Myocyte (in vitro differentiated cells): ENCODE data around the gene RTL1. TPM values are rescaled to one million over a fixed set of nuclear protein-coding genes. Genes with fewer than 3 reads are reported as not detected.

Experiments
- DNase-seq: peaks from one replicate; pipeline ENCODE4 v3.0.0-alpha.2; 2012; ENCODE audit warnings: low read depth
- total RNA-seq: library from RNA; depleted of rRNA; stranded (reverse); fragments of >200 nt; gene quantifications from 2 replicates; pipeline ENCODE4 v1.2.3, GENCODE V29; 2014

RTL1 gene
- total RNA-seq, 1 donor from 2014 or later = not detected

DNA sequence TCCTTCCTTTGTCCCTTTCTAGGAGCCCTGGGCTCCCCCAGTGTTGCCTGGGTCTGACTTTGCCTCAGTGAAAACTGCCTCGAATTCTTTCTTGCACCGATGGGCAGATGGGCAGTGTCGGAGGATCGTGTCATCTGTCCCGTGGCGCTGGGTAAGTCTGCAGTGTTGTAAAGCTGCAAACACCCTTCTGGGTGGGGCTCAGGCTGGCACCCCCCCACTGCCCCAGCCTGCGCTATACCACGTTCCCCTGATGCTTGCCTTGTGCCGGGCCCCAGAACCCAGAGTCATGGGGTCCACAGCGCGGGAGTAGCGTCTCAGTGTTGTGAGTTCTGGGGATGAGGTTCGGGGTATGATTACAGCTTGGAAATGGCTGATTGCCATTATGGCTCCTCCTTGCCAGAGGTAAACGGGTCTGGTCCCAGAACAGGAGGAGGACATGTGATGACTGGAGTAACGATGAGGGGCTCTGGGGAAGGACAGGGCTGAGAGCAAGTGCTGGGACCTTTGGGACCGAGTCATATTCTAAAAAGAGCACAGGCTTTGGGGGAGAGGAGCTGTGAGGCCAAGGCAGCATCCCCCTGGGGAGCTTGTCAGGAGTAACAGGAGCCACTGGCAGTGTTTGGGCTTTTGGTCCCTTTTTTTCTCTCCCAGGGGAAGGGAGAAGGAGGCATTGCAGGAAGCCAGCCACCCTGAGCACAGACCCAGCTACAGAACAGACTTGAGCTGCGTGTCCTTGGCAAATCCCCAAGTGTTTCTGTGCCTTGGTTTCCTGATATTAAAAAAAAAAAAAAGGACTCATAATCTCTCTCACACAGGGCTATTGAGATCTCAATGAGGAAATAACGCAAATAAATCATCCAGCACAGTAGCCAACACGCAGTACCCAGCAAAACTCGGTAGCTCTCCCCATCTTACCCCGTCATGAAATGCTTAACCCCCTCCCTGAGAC lies 4.3 kb downstream of the RTL1 start:
- DNase-seq = peak; percentile 47

DNA sequence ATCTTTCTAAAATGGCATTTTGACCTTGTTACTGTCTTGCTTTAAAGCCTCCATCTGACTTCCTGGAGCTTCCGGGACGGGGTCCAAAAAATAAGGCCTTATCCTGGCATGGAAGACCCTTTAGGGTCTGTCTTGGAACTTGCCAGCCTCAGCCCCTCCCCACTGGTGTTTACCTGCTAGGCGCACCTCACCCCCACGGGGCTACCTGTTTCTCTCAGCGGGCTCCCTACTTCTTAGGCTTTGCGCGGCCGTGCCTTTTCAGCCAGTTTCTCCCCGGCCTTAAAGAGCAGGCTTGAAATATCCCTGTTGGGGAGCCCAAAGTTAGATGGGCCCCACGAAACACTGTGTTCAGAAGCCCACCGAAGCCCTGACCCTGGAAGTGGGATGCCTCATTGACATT lies 5.1 kb downstream of the RTL1 start:
- no peak for DNase-seq

DNA sequence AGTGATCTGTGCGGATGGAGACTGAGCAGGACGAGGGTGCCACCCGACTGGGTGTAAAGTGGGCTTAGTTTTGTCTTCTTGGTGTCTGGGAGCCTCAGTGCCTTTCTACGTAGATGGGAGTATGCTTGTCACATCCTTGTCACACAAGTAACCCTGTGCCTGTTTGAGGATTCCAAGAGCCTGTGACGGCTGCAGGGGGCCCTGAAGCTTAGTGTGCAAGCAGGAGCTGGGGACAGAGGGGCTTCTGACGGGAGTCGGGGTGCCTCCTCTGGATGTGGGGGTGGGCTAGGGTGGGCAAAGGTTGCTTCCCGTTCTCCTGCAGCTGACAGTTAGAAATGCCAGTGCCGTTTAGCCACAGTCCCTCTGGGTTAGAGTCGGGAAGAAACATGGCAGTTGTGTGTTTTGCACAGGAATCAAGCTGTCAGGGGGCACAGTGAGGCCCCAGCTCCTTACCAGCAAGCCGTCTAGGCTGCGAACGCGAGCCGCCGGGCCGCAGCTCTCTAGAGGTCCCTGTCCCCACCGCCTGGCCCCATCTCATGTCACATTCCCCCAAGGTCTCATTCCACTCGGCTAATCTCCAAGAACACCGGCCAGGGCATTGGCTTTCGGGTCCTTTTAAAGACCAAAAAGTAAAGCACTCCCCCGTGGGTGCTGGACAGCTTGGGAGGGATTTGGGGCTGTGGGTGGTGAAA lies 7.0 kb downstream of the RTL1 start:
- no peak for DNase-seq

DNA sequence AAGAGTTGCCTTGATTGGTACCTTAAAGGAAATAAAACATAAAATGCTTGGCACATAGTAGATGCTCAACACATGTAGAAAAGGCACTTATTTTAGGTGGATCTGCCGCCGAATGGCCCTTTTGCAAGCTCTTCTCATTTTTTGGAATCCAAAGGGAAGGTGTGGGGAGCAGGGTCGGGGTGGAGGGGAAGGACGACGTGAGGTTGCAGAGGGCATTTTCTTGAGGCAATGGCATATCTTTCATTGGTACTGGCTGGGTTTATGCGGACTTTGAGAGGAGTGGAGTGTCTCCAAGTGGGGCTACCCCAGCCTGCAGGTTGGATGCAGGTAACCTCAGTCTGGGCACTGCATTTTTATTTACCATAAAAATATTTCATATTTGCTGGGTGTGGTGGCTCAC lies 8.1 kb downstream of the RTL1 start:
- no peak for DNase-seq

DNA sequence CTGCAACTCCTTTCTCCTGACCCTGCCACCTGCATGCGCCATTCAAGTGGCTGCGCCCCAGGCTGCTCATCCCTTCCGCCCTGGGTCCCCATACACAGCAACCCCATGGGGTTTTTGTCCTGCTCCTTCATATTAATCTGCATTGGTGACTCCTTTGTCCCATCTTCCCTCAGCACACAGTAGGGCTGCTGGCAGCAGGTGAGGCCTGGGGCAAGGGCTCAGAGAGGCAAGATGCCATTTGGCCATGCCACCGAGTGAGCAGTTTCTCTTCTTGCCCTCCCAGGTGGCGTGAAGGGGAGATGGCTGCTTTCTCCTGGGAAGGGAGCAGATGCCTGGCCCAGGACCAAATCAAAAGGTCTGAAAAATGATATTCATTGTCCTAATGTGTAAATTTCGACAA lies 9.1 kb downstream of the RTL1 start:
- DNase-seq = no peak

DNA sequence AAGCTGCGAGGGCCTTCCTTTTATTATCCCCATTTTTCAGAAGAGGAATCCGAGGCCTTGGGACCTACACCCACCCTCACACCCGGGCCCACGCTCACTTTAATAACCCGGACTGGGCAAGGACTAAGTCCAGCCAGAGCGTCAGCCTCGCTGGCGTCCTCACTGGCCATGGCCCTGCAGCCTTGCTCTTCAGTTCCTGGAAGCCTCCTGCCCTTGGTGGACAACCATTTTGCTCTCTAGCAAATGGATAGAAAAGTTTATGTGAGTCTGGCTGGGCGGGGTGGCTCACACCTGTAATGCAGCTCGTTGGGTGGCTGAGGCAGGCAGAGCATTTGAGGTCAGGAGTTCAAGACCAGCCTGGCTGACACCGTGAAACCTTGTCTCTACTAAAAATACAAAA lies 9.8 kb downstream of the RTL1 start:
- no peak for DNase-seq

DNA sequence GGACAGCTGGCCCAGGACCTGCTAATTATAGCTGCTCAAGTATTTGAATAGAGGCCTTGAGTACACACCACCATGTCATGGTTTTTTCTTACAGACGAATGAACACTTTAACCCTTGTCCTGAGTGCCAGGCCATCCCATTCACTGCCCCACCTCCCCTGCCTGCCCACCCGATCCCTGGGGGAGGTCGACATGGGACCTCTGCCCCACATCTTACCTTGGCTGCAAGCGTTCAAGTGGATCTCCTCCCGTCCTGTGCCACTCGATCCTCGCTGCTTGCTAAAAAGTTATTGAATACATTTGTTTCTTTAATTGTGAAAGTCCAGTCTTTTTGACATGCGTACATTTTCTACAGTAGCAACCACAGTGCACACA lies 10.3 kb downstream of the RTL1 start:
- DNase-seq = peak; percentile 28

DNA sequence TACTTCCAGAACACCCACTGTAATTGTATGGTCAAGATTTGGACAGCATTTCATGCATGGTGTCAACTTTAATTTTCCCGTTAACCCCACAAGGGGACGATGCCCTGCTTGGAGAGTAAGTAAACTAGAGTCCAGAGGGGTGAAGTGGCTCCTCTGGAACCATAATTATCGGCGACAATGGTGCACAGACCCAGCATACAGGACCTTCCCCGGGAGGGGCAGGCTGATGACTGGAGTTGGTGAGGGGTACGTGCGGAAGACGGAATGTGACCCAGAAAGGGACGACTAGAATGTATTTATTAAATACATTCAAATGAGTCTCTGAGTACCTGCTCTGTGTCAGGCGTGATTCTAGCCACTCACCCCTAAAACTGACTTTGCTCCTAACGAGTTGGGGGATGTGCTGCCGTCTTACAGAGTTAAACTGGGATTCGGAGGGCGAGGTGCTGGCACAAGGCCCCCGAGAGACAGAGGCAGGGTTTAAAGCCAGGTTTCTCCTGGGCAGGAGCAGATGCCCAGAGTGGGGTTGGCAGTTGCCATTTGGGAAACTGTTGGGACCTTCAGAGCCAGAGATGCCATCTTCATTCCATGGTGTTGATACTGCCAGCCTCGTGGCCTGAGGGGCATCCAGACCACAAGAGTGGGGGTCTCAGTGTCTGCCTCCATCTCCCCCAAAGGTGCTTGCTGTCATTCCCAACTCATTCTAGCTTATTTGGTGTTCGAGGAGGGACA lies 10.9 kb downstream of the RTL1 start:
- no peak for DNase-seq

DNA sequence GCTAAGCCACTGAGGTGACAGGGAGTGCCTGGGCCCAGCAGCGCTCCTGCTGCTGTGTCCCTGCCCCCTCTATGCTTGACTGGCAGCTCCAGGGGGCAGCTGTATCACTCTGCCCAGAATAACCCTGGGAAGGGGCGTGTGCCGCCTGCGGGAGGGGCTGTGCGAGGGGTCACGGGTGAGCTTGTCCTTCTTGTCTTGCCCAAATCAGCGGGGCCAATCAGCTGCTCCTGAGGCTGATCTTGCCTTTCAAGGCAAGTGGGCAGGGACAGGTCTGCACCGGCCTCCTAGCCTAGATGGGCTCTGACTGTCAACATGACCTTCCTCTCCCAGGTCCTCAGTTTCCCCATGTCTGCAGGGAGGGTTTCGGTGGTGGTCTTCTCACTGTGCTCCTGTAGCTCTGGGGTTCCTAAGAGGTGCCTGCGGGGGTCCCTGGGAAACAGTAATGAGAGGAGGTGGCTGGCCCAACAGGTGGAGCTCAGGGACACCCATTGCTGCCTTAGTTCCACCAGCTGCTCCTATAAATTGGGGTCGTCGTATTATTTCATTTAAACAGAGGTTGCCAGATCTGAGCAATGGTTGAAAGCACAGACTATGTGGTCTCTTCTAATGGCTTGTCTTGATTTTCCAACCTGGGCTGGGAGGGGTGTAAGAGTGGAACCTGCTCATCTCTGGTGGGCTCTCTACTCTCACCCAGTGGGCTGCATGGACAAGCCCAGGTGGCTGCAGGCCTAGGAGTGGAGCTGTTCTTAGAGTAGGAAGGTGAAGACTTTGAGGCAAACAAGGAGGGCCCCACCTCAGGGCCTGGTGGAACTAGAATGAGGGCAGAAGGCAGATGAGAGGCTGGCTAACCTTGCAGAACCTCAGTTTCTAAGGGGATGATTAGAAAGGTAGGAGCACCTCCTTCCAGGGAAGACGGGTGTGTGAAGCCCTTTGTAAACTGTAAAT lies 11.7 kb downstream of the RTL1 start:
- DNase-seq = peak; percentile 24

DNA sequence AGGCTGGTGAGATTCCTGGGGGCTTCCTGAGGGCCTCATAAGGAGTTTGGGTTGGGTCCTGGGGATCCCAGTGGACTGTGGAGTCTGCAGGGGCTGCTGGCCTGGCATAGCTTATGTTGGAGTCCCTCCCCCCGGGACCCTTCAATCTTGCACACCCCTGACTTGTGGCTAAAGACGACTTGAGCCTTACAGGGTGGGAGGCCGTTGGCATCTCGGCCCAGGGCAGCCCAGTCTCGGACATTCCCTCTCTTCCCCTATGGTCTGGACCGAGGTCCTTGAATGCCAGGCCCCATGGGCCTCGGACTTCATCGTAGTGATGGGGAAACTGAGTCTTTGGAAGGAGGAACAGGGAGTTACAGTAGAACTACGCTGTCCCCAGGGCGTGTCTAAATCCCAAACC lies 12.5 kb downstream of the RTL1 start:
- no peak for DNase-seq

DNA sequence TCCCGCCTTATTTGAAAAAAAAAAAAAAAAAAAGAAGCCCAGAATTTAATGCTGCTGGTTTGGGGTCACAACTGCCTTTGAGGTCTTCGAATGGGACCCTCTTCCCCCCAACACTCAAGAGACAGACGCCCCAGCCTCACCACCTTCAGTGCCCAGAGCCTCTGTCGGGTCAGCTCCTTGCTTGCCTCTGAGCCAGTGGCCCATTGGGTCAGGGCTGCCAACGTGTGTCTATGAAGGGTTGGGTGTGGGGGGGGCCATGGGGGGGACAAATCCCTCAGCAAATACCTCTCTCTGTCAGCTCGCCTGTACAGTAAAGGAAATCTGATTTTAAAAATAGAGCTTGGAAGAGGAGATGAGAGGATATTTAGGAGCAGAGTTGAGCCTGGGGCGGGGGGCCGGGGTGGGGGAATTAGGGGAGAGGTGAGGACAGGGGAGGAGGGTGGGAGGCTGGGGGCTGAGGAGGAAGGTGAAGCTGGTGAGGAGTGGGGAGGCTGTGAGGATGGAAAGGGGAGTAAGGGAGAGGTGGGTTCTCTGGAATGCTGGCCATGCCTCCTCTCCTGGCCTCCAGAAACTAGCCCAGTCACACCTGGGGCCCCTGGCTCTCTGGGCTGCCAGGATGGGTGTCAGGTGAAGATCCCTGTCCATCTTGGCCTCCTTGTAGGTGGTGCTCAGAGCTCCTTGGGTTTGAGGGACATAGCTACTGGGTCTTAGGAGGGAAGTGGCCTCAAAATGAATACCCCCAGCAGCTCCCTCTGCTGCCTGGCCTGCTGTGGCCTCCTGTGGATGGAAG lies 13.3 kb downstream of the RTL1 start:
- DNase-seq = no peak

DNA sequence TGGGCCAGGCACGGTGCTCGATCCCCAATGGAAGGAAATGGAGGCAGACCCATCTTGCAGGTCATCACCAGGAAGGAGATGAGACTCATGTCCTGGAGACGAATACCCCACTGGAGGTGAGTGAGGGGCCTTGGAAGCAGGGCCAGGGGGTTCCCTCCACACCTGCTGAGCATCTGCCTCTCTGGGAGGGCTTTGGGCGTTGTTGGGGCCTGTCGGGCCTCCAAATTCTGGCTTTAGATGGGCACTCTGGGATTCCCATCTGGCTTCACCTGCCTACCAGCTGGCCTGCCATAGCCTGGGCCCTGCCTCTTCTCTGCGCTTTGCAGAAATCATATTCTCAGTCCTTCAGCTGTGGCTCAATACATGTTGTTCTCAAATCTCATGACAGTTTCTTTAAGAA lies 13.9 kb downstream of the RTL1 start:
- no peak for DNase-seq

DNA sequence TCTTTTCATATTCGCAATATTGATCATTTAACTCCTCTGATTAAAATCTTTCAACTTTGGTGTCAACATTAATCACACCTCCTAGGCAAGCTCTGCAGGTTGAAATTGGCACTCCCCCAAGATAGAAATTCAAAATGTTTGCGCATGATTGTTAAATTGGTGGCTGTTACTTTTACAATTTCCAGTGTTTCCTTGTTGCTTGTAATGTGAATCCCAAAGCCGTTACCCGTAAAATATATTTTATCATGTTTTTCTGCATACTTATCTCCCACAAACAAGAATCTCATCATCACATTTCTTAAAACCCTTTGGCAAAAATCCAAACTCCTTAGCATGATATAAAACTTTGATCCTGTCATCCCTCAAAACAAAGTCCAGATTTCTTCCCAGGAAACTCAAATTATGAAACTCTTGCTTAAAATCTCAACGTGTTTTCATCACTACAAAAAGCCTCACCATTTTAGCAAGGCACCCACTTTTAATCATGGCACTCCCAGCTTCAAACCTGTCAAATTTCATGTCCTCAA lies 14.7 kb downstream of the RTL1 start:
- no peak for DNase-seq

DNA sequence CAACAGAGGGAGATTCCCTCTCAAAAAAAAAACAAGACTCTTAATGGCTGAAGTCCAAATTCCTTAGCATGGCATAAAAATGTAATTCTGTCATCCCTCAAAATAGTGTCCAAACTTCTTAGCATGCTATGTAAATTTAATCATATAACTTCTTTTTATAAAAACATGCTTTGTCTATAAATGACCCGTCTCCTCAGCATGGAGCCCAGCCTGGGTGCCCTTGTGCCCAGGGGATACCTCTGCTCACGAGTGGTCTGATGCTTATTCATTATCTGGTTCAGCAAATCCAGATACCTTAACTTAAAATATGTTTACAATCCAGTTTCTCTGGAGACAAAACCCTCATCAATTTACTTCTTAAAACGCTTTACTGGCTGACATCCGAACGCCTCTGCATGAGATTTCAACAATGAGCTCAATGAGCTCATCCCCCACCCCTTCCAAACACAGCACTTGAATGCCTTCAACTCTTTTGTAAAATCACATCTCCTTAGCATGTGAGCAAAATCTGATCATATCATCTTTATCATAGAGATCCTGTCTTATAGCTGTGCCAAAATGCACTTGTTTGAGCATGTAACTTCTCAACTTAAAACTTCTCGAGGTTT lies 15.7 kb downstream of the RTL1 start:
- no peak for DNase-seq

DNA sequence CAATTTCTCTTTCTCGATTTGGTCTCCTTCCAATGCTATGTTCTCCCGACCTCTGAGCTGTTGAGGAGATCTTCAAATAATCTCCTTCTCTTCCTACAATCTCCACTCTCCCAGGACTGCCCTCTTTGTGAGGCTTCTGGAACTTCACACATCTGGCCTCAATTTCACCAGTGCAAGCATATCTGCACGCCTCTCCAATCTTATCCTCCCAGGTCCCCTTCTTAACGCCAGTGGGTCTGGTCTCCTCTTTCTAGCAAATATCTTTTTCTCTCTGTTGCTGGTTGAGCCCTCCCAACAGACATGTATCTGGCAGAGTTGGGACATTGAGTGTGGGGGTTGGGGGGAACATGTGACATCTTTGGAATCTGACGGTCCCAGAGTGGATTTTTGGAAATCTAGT lies 17.9 kb downstream of the RTL1 start:
- no peak for DNase-seq

DNA sequence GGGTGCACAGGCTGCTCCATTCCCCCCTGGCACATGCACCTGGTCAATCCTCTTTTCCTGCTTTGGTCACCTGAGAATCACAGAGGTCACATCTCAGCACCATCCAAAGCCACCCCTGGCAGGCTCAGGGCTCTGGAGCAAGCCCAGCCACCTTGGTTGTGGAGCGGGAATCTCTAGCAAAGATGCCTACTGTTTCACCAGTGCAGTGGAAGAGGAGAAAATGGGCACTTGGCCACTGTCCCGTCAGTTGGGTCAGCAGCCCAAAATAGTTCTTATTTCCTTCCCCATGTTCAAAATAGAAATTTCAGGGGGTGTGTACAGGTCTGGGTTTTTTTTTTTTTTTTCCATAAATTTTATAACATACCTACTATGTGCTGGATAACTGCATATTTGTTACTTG lies 18.3 kb downstream of the RTL1 start:
- DNase-seq = peak; percentile 19

DNA sequence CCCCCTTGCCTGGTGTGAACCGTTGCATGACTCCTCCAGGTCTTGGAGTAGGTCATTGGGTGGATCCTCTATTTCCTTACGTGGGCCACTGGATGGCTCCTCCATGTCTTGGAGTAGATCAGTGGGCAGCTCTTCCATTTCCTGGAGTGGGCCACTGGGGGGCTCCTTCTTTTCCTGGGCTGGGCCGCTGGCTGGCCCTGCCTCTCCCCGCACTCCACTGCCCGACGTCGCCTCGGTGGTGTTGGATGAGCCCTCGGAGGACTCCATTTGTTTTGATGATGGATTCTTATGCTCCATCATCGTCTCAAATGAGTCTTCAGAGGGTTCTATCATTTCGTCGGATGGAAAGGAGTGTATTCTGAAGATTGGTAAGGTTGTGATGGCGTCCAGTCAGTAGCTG lies 19.1 kb downstream of the RTL1 start:
- no peak for DNase-seq

DNA sequence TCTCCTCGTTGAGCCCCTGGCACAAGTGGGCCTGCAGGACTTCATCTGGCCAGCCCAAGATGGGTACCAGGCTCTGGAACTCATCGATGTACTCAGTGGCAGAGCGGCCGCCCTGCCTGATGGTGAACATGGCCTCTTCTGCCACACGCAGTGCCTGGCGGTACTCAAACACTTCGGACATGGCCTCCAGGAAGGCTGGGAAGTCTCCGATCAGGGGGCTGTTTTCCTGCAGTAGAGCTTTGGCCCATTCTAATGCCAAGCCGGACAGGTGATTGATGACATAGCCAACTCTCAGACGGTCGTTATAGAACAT lies 19.8 kb downstream of the RTL1 start:
- no peak for DNase-seq

DNA sequence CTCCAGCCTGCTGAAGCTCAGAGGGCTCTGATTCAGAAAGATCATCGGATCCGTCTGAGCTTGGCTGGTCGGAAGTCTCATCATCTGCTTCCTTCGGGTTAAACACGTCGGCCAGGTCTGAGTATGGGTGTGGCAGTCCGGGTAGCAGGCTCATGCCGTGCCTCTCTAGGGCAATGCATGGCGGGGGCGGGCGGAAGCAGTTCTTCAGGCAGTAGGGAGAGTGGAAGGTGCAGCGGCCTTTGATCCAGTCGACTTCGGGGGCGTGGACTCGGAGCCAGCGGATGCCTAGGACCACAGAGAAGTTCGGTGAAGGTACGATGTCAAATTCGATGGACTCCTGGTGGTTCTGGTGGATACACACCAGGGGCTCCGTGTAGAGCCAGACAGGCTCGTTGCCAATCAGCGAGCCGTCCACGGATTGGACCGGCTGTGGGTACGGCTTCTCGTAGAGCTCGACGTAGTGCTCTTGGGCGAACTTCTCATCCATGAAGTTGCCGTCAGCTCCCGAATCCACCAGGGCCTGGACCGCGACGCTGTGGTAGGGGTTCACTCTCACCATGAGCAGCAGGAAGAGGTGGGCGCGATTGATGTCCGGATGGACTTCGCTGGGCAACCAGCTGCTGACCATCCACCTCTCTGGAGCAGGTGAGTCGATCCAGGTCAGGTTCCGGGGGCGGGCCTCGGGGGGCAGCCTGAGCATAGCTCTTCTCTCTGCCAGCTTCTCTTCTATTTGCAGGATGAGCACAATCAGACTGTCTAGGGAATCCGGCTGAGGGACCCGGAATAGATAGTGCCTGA lies 20.3 kb downstream of the RTL1 start:
- DNase-seq = no peak
